Gastrocnemius medialis (tissue), 4 donors: ENCODE data around the gene PHF2.

Source experiments
- CTCF ChIP-seq, 5 experiments: fragments of 450-650 bp in 3 of 5; fragments of 200-600 bp in 2 of 5; sonication (generic) in 2 of 5; IDR thresholded peaks in 4 of 5; conservative IDR thresholded peaks in 1 of 5; 1 replicate in 4 of 5; 2 replicates in 1 of 5; pipeline ENCODE4 v1.5.1; 2016 to 2019; ENCODE audit warnings: antibody characterized with exemption in 5 of 5, mild to moderate bottlenecking in 3 of 5, moderate library complexity in 3 of 5
- POLR2A ChIP-seq, 2 donors: fragments of 450-650 bp; IDR thresholded peaks; one replicate each; pipeline ENCODE4 v1.6.1; 2017; ENCODE audit warnings: antibody characterized with exemption in 2 of 2, mild to moderate bottlenecking in 2 of 2, moderate library complexity in 2 of 2

- no peak for TF ChIP-seq CTCF (IDR thresholded peaks at IDR 0.05 in 4 of 5, conservative IDR thresholded peaks at IDR 0.05 in 1 of 5)
- TF ChIP-seq POLR2A (IDR thresholded peaks at IDR 0.05), result no peak
Measured at GRCh38 chr9:93624431-93624834, 48.0 kb downstream of the PHF2 start.
